ENCODE measurements around the gene MARCHF6. TPM values are rescaled to one million over a fixed set of nuclear protein-coding genes. Genes with fewer than 3 reads are reported as not detected.

Gene MARCHF6
- total and polyA plus RNA-seq, 2 donors (not counting 1 experiment from before 2014, with no cell fraction given), result 69.0 to 201 TPM

- Histone ChIP-seq H4K20me1 (ENCODE audit: control insufficient read depth, insufficient read depth, low read length, poor library complexity, severe bottlenecking) (no peaks in the 10 kb centered on the region), H3K27me3 (replicated peaks in 1 of 4; ENCODE audit: control extremely low read depth in 1 of 4, control insufficient read depth in 3 of 4, insufficient read depth in 4 of 4, low read length in 3 of 4) (peaks cover 0 to 44% (median 20%) of the 10 kb centered on the region in 4 experiments), H3K4me2 (replicated peaks; ENCODE audit: low read depth, low read length, poor library complexity, severe bottlenecking) (no peak overlapping the region), H3K9ac (ENCODE audit: low read length) (no peak overlapping the region), H3K9me3 (ENCODE audit: control extremely low read depth in 1 of 3, control insufficient read depth in 2 of 3, insufficient read depth in 1 of 3, low read length in 2 of 3) (peaks cover 0 to 7% (median 0%) of the 10 kb centered on the region in 3 donors), H3K79me2 (ENCODE audit: control insufficient read depth, insufficient read depth, low read length) (no peaks in the 10 kb centered on the region), H2AFZ (ENCODE audit: insufficient read depth, low read depth, low read length, poor library complexity, severe bottlenecking) (no peak overlapping the region), H3K36me3 (replicated peaks in 1 of 2; ENCODE audit: control extremely low read depth in 1 of 2, control insufficient read depth in 1 of 2, extremely low read depth in 1 of 2, insufficient read depth in 2 of 2, low read length in 1 of 2) (no peaks in the 10 kb centered on the region), H3K27ac (ENCODE audit: low read length in 2 of 2) (no peak overlapping the region), H3K4me3 (ENCODE audit: control extremely low read depth in 1 of 5, extremely low read depth in 1 of 5, insufficient read depth in 1 of 5, low read depth in 2 of 5, low read length in 4 of 5) (no peak overlapping the region), H3K4me1 (ENCODE audit: control insufficient read depth in 2 of 2, insufficient read depth in 2 of 2, low read length in 2 of 2) (peaks cover 10 to 15% of the 10 kb centered on the region in 2 donors)
- intact Hi-C loops (cut with micrococcal nuclease), result no loop called here
- ATAC-seq (ENCODE audit: low read depth) (no peak), DNase-seq (no peak)
- H3K27me3 Mint-ChIP-seq, result peaks cover 49% of the 10 kb centered on the region
- 92% methylated on average over 4 of the region's 5 CpGs for WGBS (ENCODE audit: insufficient coverage)
- H3K4me3 Mint-ChIP-seq, result peak overlapping the region; percentile 46
- peaks cover 16% of the 10 kb centered on the region for H3K4me1 Mint-ChIP-seq
- CTCF ChIA-PET, result no interaction called here
- TF ChIP-seq EZH2 (IDR thresholded peaks at IDR 0.05; ENCODE audit: borderline replicate concordance, insufficient read depth, low read depth, low read length, poor library complexity, severe bottlenecking), result no peak
- TF ChIP-seq CTCF (IDR thresholded peaks at IDR 0.05), result no peak
- H3K9me3 Mint-ChIP-seq (ENCODE audit: insufficient read depth), result no peaks in the 10 kb centered on the region
- peak overlapping the region; percentile 32 for H3K27ac Mint-ChIP-seq
- POLR2A ChIA-PET, result no interaction called here
Measured at GRCh38 chr5:10332301-10332700, 21.2 kb upstream of the MARCHF6 start.

GRCh38 chr5:10333154-10334006 lies 20.1 kb upstream of the MARCHF6 start:
- intact Hi-C loops (cut with micrococcal nuclease), result loop anchor here (2.0 kb wide), 1 partner anchor 15 kb away; no protein-coding TSS in a partner anchor
- peak overlapping the region in 1 of 2 donors; percentile 23 for H3K27ac ChIP-seq (ENCODE audit: low read length in 2 of 2)
- DNase-seq, result peak; percentile 49
- H2AFZ ChIP-seq (ENCODE audit: insufficient read depth, low read depth, low read length, poor library complexity, severe bottlenecking), result peak overlapping the region; percentile 91
- H3K4me1 ChIP-seq (ENCODE audit: control insufficient read depth in 2 of 2, insufficient read depth in 2 of 2, low read length in 2 of 2), result peaks cover 10 to 15% of the 10 kb centered on the region in 2 donors
- no peaks in the 10 kb centered on the region for H4K20me1 ChIP-seq (ENCODE audit: control insufficient read depth, insufficient read depth, low read length, poor library complexity, severe bottlenecking)
- H3K9me3 ChIP-seq (ENCODE audit: control extremely low read depth in 1 of 3, control insufficient read depth in 2 of 3, insufficient read depth in 1 of 3, low read length in 2 of 3), result peaks cover 0 to 7% (median 0%) of the 10 kb centered on the region in 3 donors
- H3K4me2 ChIP-seq (replicated peaks; ENCODE audit: low read depth, low read length, poor library complexity, severe bottlenecking), result peak overlapping the region; percentile 99
- H3K27me3 Mint-ChIP-seq, result peaks cover 49% of the 10 kb centered on the region
- H3K4me3 Mint-ChIP-seq, result peak overlapping the region; percentile 93
- no peaks in the 10 kb centered on the region for H3K79me2 ChIP-seq (ENCODE audit: control insufficient read depth, insufficient read depth, low read length)
- peak overlapping the region in 4 of 5 experiments; percentile 33 to 58 (median 58) for H3K4me3 ChIP-seq (ENCODE audit: control extremely low read depth in 1 of 5, extremely low read depth in 1 of 5, insufficient read depth in 1 of 5, low read depth in 2 of 5, low read length in 4 of 5)
- H3K4me1 Mint-ChIP-seq, result peaks cover 16% of the 10 kb centered on the region
- WGBS (ENCODE audit: insufficient coverage), result 3% methylated on average over 76 of the region's 81 CpGs
- ATAC-seq (ENCODE audit: low read depth), result peak; percentile 49
- ChIA-PET CTCF (no interaction called here), POLR2A (no interaction called here)
- no peak overlapping the region for H3K27ac Mint-ChIP-seq
- no peaks in the 10 kb centered on the region for H3K9me3 Mint-ChIP-seq (ENCODE audit: insufficient read depth)
- peak overlapping the region; percentile 76 for H3K9ac ChIP-seq (ENCODE audit: low read length)
- H3K27me3 ChIP-seq (replicated peaks in 1 of 4; ENCODE audit: control extremely low read depth in 1 of 4, control insufficient read depth in 3 of 4, insufficient read depth in 4 of 4, low read length in 3 of 4), result peaks cover 0 to 44% (median 20%) of the 10 kb centered on the region in 4 experiments
- H3K36me3 ChIP-seq (replicated peaks in 1 of 2; ENCODE audit: control extremely low read depth in 1 of 2, control insufficient read depth in 1 of 2, extremely low read depth in 1 of 2, insufficient read depth in 2 of 2, low read length in 1 of 2), result no peaks in the 10 kb centered on the region
- TF ChIP-seq EZH2 (IDR thresholded peaks at IDR 0.05; ENCODE audit: borderline replicate concordance, insufficient read depth, low read depth, low read length, poor library complexity, severe bottlenecking) (peak; percentile 95), CTCF (IDR thresholded peaks at IDR 0.05) (no peak)
